H7 (cell line): Measurements from ENCODE around the gene INPP5A. TPM values are rescaled to one million over a fixed set of nuclear protein-coding genes. Genes with fewer than 3 reads are reported as not detected.
"Not testable (repeated sequence)": the region's sequence is repeated elsewhere in the genome, so short reads cannot be mapped to it uniquely, and the experiment has no call there.

Source experiments
- DNase-seq: peaks from one replicate; pipeline ENCODE4 v3.0.0; 2012
- H3K27me3 ChIP-seq: 2 replicates; pipeline ENCODE4 v1.6.0; 2011; ENCODE audit warnings: mild to moderate bottlenecking, low read length; ENCODE audit not compliant: control insufficient read depth, insufficient read depth
- H3K36me3 ChIP-seq: replicated peaks from 2 replicates; pipeline ENCODE4 v1.5.1; 2011; ENCODE audit warnings: low read length; ENCODE audit not compliant: control insufficient read depth, insufficient read depth
- H3K4me3 ChIP-seq: 2 replicates; pipeline ENCODE4 v1.5.1; 2011; ENCODE audit warnings: low read depth, mild to moderate bottlenecking, control low read depth, low read length, moderate library complexity; ENCODE audit not compliant: insufficient read depth
- total RNA-seq: library from RNA; depleted of rRNA; stranded (reverse); fragments of >200 nt; shearing (Covaris generic); gene quantifications from 2 replicates; pipeline ENCODE4 v1.2.3, GENCODE V29; 2014

Gene INPP5A
- total RNA-seq, 1 experiment from 2014 or later = 29.2 TPM

- Histone ChIP-seq H3K4me3 (no peak overlapping the region), H3K27me3 (no peaks in the 10 kb centered on the region), H3K36me3 (no peaks in the 10 kb centered on the region)
- peak; percentile 55 for DNase-seq
Observed at GRCh38 chr10:132543916-132544743, 6.5 kb downstream of the INPP5A start.

- no peaks in the 10 kb centered on the region for H3K36me3 ChIP-seq
- H3K27me3 ChIP-seq = no peaks in the 10 kb centered on the region
- H3K4me3 ChIP-seq = no peak overlapping the region
- DNase-seq = peak; percentile 55
Observed at GRCh38 chr10:132544744-132545658, 7.4 kb downstream of the INPP5A start.

GRCh38 chr10:132545659-132546367, 8.2 kb downstream of the INPP5A start:
- Histone ChIP-seq H3K27me3 (no peaks in the 10 kb centered on the region), H3K4me3 (no peak overlapping the region), H3K36me3 (no peaks in the 10 kb centered on the region)
- peak; percentile 49 for DNase-seq

GRCh38 chr10:132546567-132547420, 9.2 kb downstream of the INPP5A start:
- Histone ChIP-seq H3K27me3 (no peaks in the 10 kb centered on the region), H3K4me3 (no peak overlapping the region), H3K36me3 (no peaks in the 10 kb centered on the region)
- DNase-seq = peak; percentile 56

- Histone ChIP-seq H3K27me3 (no peaks in the 10 kb centered on the region), H3K36me3 (no peaks in the 10 kb centered on the region), H3K4me3 (no peak overlapping the region)
- DNase-seq = peak; percentile 50
Observed at GRCh38 chr10:132547421-132547861, 9.9 kb downstream of the INPP5A start.

GRCh38 chr10:132548106-132548823, 10.7 kb downstream of the INPP5A start:
- no peaks in the 10 kb centered on the region for H3K36me3 ChIP-seq

GRCh38 chr10:132548869-132549268, 11.3 kb downstream of the INPP5A start:
- H3K36me3 ChIP-seq = no peaks in the 10 kb centered on the region

More at GRCh38 chr10:132548106-132548823, 10.7 kb downstream of the INPP5A start:
- H3K4me3 ChIP-seq = no peak overlapping the region
- DNase-seq = peak; percentile 46
- H3K27me3 ChIP-seq = no peaks in the 10 kb centered on the region

GRCh38 chr10:132549371-132549770, 11.8 kb downstream of the INPP5A start:
- peak; percentile 60 for DNase-seq
- H3K27me3 ChIP-seq = no peaks in the 10 kb centered on the region
- no peak overlapping the region for H3K4me3 ChIP-seq
- no peaks in the 10 kb centered on the region for H3K36me3 ChIP-seq

More at GRCh38 chr10:132548869-132549268, 11.3 kb downstream of the INPP5A start:
- DNase-seq = no peak
- Histone ChIP-seq H3K4me3 (no peak overlapping the region), H3K27me3 (no peaks in the 10 kb centered on the region)

- Histone ChIP-seq H3K27me3 (no peaks in the 10 kb centered on the region), H3K4me3 (no peak overlapping the region), H3K36me3 (no peaks in the 10 kb centered on the region)
- peak; percentile 37 for DNase-seq
Observed at GRCh38 chr10:132550366-132551092, 12.9 kb downstream of the INPP5A start.

GRCh38 chr10:132551093-132551807, 13.7 kb downstream of the INPP5A start:
- Histone ChIP-seq H3K27me3 (no peaks in the 10 kb centered on the region), H3K36me3 (no peaks in the 10 kb centered on the region), H3K4me3 (no peak overlapping the region)
- peak; percentile 60 for DNase-seq

GRCh38 chr10:132551808-132552130, 14.2 kb downstream of the INPP5A start:
- no peak for DNase-seq
- Histone ChIP-seq H3K4me3 (no peak overlapping the region), H3K27me3 (no peaks in the 10 kb centered on the region), H3K36me3 (no peaks in the 10 kb centered on the region)

GRCh38 chr10:132552635-132553034, 15.0 kb downstream of the INPP5A start:
- DNase-seq, H3K4me3 ChIP-seq, H3K27me3 ChIP-seq, H3K36me3 ChIP-seq: not testable (repeated sequence)
